Measurements from ENCODE around the gene GIMAP2. TPM values are rescaled to one million over a fixed set of nuclear protein-coding genes. Genes with fewer than 3 reads are reported as not detected.

GIMAP2 gene
- polyA plus RNA-seq, 1 donor (not counting 4 experiments of a cell fraction or from before 2014, with no cell fraction given): 3.2 TPM

DNA sequence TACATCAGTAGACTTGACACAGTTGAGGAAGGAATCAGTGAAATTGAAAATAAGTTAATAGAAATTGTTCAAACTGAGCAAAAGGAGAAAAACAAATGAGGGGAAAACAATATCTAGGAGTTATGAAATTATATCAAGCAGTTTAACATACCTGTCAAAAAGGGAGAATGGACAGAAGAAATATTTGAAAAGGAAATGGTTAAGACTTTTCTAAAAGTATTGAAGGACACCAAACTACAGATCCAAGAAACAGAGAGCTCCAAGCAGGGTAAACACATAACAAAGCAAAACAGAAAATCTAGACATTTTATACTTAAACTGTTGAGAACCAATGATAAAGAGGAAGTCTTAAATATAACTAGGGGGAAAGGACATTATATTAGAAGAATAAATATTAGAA lies 43.1 kb downstream of the GIMAP2 start:
- Histone ChIP-seq H3K9me3 (ENCODE audit: control insufficient read depth, low read depth, low read length) (no peaks in the 10 kb centered on the region), H4K20me1 (ENCODE audit: control insufficient read depth, extremely low read depth, insufficient read depth, low read length) (no peaks in the 10 kb centered on the region), H3K36me3 (ENCODE audit: control insufficient read depth in 2 of 2, extremely low read depth in 1 of 2, insufficient read depth in 2 of 2, low read length in 2 of 2) (no peaks in the 10 kb centered on the region), H3K4me2 (ENCODE audit: control insufficient read depth, extremely low read depth, insufficient read depth, low read depth, low read length) (no peak overlapping the region), H3K27ac (ENCODE audit: control insufficient read depth, insufficient read depth, low read length) (no peak overlapping the region), H3K9ac (ENCODE audit: control insufficient read depth, extremely low read depth, insufficient read depth, low read length) (no peak overlapping the region), H3K27me3 (ENCODE audit: control insufficient read depth, extremely low read depth, insufficient read depth, low read length) (no peaks in the 10 kb centered on the region), H2AFZ (ENCODE audit: control insufficient read depth, low read length) (no peak overlapping the region), H3K4me1 (ENCODE audit: control insufficient read depth, extremely low read depth, insufficient read depth, low read length) (no peaks in the 10 kb centered on the region), H3K79me2 (ENCODE audit: control insufficient read depth, insufficient read depth, low read length) (no peaks in the 10 kb centered on the region), H3K4me3 (ENCODE audit: control insufficient read depth in 2 of 3, extremely low read depth in 1 of 3, insufficient read depth in 2 of 3, low read depth in 1 of 3, low read length in 3 of 3) (no peak overlapping the region), H3K9me1 (ENCODE audit: control insufficient read depth, extremely low read depth, insufficient read depth, low read length) (no peaks in the 10 kb centered on the region)
- TF ChIP-seq, protein P1, sequence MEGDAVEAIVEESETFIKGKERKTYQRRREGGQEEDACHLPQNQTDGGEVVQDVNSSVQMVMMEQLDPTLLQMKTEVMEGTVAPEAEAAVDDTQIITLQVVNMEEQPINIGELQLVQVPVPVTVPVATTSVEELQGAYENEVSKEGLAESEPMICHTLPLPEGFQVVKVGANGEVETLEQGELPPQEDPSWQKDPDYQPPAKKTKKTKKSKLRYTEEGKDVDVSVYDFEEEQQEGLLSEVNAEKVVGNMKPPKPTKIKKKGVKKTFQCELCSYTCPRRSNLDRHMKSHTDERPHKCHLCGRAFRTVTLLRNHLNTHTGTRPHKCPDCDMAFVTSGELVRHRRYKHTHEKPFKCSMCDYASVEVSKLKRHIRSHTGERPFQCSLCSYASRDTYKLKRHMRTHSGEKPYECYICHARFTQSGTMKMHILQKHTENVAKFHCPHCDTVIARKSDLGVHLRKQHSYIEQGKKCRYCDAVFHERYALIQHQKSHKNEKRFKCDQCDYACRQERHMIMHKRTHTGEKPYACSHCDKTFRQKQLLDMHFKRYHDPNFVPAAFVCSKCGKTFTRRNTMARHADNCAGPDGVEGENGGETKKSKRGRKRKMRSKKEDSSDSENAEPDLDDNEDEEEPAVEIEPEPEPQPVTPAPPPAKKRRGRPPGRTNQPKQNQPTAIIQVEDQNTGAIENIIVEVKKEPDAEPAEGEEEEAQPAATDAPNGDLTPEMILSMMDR (optimal IDR thresholded peaks at IDR 0.05 in 1 of 3, IDR thresholded peaks at IDR 0.05 in 1 of 3, conservative IDR thresholded peaks at IDR 0.05 in 1 of 3; ENCODE audit: extremely low read depth in 1 of 3, insufficient read depth in 2 of 3, low read length in 3 of 3): no peak
- TF ChIP-seq EZH2 (IDR thresholded peaks at IDR 0.05; ENCODE audit: low read length): no peak
- no peak for FAIRE-seq
- dilution Hi-C loops (cut with MboI; ENCODE audit: extremely low pct_ligation_motif_present, low sequenced_read_pairs): no loop called here
- no peak for DNase-seq (ENCODE audit: low read depth, low spot score)

DNA sequence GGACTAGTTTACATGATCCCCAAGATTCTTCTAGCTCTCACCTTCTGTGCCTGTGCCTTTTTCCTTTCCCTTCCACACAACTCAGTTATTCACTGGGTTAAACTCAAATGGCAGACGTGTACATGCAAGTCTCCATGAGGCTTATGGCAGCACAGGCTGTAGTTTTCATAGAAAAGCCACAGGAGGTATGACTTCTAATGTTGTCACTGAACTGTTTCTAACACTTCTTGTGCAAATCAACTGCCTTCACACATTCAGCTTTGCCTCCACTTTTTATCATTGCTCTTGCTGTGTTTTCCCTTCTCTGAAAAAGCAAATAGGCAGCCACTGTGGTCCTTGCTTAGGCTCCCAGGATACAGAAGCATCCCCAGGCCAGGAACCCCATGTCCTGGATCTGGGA lies 46.4 kb downstream of the GIMAP2 start:
- Histone ChIP-seq H4K20me1 (ENCODE audit: control insufficient read depth, extremely low read depth, insufficient read depth, low read length) (no peaks in the 10 kb centered on the region), H3K4me1 (ENCODE audit: control insufficient read depth, extremely low read depth, insufficient read depth, low read length) (no peaks in the 10 kb centered on the region), H2AFZ (ENCODE audit: control insufficient read depth, low read length) (no peak overlapping the region), H3K36me3 (ENCODE audit: control insufficient read depth in 2 of 2, extremely low read depth in 1 of 2, insufficient read depth in 2 of 2, low read length in 2 of 2) (no peaks in the 10 kb centered on the region), H3K27ac (ENCODE audit: control insufficient read depth, insufficient read depth, low read length) (no peak overlapping the region), H3K9me1 (ENCODE audit: control insufficient read depth, extremely low read depth, insufficient read depth, low read length) (no peaks in the 10 kb centered on the region), H3K4me2 (ENCODE audit: control insufficient read depth, extremely low read depth, insufficient read depth, low read depth, low read length) (no peak overlapping the region), H3K9ac (ENCODE audit: control insufficient read depth, extremely low read depth, insufficient read depth, low read length) (no peak overlapping the region), H3K9me3 (ENCODE audit: control insufficient read depth, low read depth, low read length) (no peaks in the 10 kb centered on the region), H3K27me3 (ENCODE audit: control insufficient read depth, extremely low read depth, insufficient read depth, low read length) (no peaks in the 10 kb centered on the region), H3K79me2 (ENCODE audit: control insufficient read depth, insufficient read depth, low read length) (no peaks in the 10 kb centered on the region), H3K4me3 (ENCODE audit: control insufficient read depth in 2 of 3, extremely low read depth in 1 of 3, insufficient read depth in 2 of 3, low read depth in 1 of 3, low read length in 3 of 3) (no peak overlapping the region)
- dilution Hi-C loops (cut with MboI; ENCODE audit: extremely low pct_ligation_motif_present, low sequenced_read_pairs): no loop called here
- FAIRE-seq: no peak
- no peak for TF ChIP-seq EZH2 (IDR thresholded peaks at IDR 0.05; ENCODE audit: low read length)
- TF ChIP-seq, protein P1 (optimal IDR thresholded peaks at IDR 0.05 in 1 of 3, IDR thresholded peaks at IDR 0.05 in 1 of 3, conservative IDR thresholded peaks at IDR 0.05 in 1 of 3; ENCODE audit: extremely low read depth in 1 of 3, insufficient read depth in 2 of 3, low read length in 3 of 3): no peak
- DNase-seq (ENCODE audit: low read depth, low spot score): no peak

Measured in keratinocyte (primary cell).